Keratinocyte (primary cell): Measurements from ENCODE around the gene FAM83E.

Experiments used
- CTCF ChIP-seq, 3 experiments: IDR thresholded peaks in 1 of 3; conservative IDR thresholded peaks in 1 of 3; optimal IDR thresholded peaks in 1 of 3; 2 replicates in 2 of 3; 3 replicates in 1 of 3; pipeline versions ENCODE3 to v1.5.1; 2011; ENCODE audit warnings: low read length in 3 of 3, mild to moderate bottlenecking in 3 of 3, moderate library complexity in 2 of 3, control low read depth in 1 of 3, inconsistent platforms in 1 of 3; ENCODE audit not compliant: insufficient read depth in 2 of 3; ENCODE audit errors: extremely low read depth in 1 of 3
- EZH2 ChIP-seq: IDR thresholded peaks from one replicate; pipeline ENCODE4 v1.6.1; 2012; ENCODE audit warnings: inconsistent platforms, mild to moderate bottlenecking, low read length, moderate library complexity

GRCh38 chr19:48618916-48619691, 4.2 kb upstream of the FAM83E start, which contains the start of the genes RPL18 and SPHK2:
- no peak for TF ChIP-seq CTCF (optimal IDR thresholded peaks at IDR 0.05 in 1 of 3, IDR thresholded peaks at IDR 0.05 in 1 of 3, conservative IDR thresholded peaks at IDR 0.05 in 1 of 3; ENCODE audit: extremely low read depth in 1 of 3, insufficient read depth in 2 of 3, low read length in 3 of 3)
- no peak for TF ChIP-seq EZH2
